GM20431 (cell line): ENCODE results near the gene HSH2D.

ENCODE experiments used
- in situ Hi-C: fragments of 300-500 bp; cut with MseI, MboI; formaldehyde crosslinking; loops from one replicate; pipeline ENCODE4 v1.15.0; 2020; ENCODE audit warnings: low sequenced_read_pairs; ENCODE audit not compliant: unreplicated experiment

HSH2D gene

GRCh38 chr19:16153582-16154336 lies 10.3 kb downstream of the HSH2D start:
- in situ Hi-C loops: no loop called here

DNA sequence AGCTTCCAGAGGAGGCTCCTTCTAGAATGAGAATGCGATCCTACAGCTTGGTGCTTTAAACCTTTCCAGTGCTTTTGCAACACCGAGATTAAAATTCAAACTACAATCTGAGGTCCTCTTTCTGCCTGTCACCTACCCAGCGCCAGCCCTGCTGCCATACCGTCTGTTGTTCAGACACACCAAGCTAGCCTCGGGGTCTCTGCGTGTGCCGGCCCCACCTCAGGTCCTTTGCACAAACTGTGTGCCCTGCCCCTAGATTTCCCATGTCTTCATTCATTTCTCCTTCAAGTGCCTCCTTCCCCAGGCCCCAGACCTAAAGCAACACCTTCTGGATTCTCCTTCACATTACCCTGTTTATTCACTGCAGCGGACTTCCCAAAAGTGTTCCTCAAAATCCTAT lies 11.1 kb downstream of the HSH2D start:
- in situ Hi-C loops: no loop called here

GRCh38 chr19:16155128-16155527 lies 11.6 kb downstream of the HSH2D start:
- in situ Hi-C loops: no loop called here

DNA sequence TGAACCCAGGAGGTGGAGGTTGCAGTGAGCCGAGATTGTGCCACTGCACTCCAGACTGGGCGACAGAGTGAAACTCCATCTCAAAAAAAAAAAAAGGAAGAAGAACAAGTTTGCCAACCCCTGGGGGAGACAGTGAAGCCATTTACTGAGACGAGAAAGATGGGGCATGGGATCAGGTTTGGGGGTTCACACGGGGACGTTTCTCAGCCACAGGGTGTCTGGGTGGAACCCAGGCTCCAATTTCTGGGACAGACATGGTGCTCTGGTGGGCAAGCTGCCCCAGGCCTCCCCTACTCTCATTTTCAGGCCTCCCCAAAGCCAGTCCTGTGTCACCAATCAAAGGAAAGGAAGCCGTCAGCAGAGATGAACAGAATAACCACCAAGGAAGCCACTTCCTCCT lies 13.4 kb downstream of the HSH2D start:
- in situ Hi-C loops: no loop called here

DNA sequence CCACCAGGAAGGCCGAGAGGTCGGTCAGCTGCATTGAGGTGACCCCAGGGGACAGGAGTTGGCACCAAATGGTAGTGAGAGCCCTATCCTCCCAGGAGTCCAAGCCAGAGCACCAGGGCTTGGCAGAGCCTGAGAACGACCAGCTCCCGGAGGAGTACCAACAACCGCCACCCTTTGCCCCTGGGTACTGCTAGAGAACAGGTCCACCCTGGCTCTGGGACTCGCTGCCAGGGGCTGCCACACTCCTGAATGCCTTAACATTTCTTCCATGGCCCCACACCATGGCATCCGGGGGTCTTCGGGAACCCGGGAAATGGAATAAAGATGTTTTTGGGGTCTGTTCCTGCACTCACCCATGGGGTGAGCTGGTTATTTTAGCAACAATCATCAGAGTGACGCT lies 14.1 kb downstream of the HSH2D start:
- in situ Hi-C loops: no loop called here

GRCh38 chr19:16159655-16160054 lies 16.2 kb downstream of the HSH2D start:
- in situ Hi-C loops: loop anchor here (10.0 kb wide), 1 partner anchor 95 kb away; no protein-coding TSS in a partner anchor

DNA sequence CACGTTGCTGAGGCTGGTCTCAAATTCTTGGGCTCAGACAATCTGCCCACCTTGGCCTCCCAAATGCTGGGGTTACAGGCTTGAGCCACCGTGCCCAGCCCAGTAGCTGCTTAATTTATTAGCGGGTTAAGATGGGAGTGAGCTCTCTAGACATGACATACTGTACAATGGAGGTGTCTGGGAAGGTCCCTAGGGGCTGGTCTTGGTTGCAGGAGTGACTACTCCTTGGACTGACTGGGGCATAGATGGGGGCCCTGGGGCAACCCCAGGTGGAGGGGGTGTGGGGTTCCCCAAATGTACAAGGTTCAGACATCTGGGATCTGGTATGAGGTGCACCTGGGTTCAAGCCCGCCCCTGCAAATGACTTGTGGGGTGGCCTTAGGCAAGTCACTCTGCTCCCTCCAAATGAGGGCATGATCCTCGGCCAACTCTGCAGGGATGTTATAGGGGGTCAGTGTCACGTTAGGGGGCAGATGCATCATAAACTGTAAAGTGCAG lies 17.0 kb downstream of the HSH2D start:
- in situ Hi-C loops: loop anchor here (10.0 kb wide), 1 partner anchor 96 kb away; no protein-coding TSS in a partner anchor

DNA sequence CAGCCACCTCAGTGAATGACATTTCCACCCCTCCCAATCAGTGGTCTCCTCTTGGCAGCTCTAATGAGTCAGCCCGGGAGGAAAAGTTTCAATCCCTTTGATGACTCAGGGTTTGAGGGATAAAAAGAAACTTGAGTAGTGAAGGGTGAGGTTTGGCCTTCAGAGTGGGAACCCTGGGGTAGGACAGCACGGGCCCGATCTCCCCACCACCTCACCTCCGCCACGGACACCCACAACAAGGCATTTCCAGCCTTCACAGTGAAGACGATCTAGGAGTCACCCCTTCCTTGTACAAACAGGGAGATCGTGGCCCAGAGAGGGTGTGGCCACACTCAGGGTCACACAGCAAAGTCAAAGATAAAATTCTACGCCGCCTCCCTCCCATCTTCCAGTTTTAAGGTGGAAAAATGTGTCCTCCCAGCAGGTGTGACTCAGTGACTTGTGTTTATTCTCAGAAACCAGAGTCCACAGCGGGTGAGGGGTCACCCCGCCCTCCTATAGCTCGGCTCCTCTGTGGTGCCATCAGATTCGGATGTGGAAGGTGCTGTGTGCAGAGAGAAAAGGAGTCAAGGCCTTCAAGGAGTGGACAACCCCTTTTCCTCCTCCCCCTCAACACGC lies 17.6 kb downstream of the HSH2D start:
- in situ Hi-C loops: loop anchor here (10.0 kb wide), 1 partner anchor 96 kb away; no protein-coding TSS in a partner anchor

GRCh38 chr19:16161840-16162239 lies 18.4 kb downstream of the HSH2D start:
- in situ Hi-C loops: loop anchor here (10.0 kb wide), 1 partner anchor 97 kb away; no protein-coding TSS in a partner anchor

- in situ Hi-C loops: loop anchor here (10.0 kb wide), 1 partner anchor 100 kb away; no protein-coding TSS in a partner anchor
Measured at GRCh38 chr19:16164222-16164890, 20.9 kb downstream of the HSH2D start.

DNA sequence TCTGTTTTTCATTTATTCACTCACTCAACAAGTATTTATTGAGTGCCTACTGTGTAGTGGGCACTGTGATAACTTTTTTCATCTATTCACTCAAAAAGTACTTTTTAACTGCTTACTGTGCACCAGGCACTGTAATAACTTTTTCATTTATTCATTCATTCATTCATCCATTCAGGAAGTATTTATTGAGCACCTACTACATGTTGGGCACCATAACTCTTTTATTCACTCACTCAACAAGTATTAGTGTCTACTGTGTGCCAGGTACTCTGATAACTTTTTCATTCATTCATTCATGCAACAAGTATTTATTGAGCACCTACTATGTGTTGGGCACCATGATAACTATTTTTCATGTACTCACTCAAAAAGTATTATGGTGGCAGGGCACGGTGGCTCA lies 22.9 kb downstream of the HSH2D start:
- in situ Hi-C loops: loop anchor here (10.0 kb wide), 1 partner anchor 102 kb away; no protein-coding TSS in a partner anchor

DNA sequence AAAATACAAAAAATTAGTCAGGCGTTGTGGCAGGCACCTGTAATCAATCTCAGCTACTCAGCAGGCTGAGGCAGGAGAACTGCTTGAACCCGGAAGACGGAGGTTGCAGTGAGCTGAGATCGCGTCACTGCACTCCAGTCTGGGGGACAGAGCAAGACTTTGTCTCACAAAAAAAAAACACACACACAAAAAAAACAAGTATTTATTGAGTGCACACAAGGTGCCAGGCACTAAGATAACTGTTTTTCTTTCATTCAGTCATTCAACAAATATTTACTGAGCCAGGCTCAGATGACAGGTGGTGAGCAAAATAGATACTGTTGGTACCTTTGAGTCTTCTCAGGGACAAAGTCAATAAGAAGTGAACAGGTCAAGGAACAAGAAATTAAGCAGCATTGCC lies 23.6 kb downstream of the HSH2D start:
- in situ Hi-C loops: loop anchor here (10.0 kb wide), 1 partner anchor 102 kb away; no protein-coding TSS in a partner anchor

- in situ Hi-C loops: loop anchor here (10.0 kb wide), 1 partner anchor 104 kb away; no protein-coding TSS in a partner anchor
Measured at GRCh38 chr19:16168465-16169081, 25.1 kb downstream of the HSH2D start.

DNA sequence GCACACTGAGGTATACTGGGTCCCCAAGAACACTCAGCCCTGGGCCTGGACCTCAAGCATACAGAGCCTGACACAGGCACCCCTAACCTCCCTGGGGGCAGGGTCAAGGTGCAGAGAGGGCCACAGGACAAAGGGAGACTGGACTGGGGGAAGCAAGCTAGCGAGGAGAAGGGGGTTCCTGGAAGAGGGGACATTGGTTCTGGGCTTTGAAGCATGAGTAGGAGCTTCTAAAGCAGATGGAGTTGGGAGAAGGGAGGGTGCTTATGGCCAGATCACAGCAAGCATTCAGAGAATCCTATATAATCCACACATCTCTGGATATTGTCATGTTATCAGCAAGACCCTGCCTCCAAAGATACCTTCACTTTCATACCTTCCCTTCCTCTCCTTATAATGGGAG lies 26.6 kb downstream of the HSH2D start:
- in situ Hi-C loops: no loop called here

- in situ Hi-C loops: loop anchor here (25.0 kb wide), 1 partner anchor 539 kb away; the partner anchor contains the start of gene CYP4F3
Measured at GRCh38 chr19:16175954-16176353, 32.5 kb downstream of the HSH2D start.

GRCh38 chr19:16178866-16179265 lies 35.4 kb downstream of the HSH2D start:
- in situ Hi-C loops: loop anchor here (25.0 kb wide), 1 partner anchor 542 kb away; the partner anchor contains the start of gene CYP4F3

- in situ Hi-C loops: loop anchor here (25.0 kb wide), 1 partner anchor 543 kb away; the partner anchor contains the start of gene CYP4F3
Measured at GRCh38 chr19:16180611-16181010, 37.1 kb downstream of the HSH2D start.

DNA sequence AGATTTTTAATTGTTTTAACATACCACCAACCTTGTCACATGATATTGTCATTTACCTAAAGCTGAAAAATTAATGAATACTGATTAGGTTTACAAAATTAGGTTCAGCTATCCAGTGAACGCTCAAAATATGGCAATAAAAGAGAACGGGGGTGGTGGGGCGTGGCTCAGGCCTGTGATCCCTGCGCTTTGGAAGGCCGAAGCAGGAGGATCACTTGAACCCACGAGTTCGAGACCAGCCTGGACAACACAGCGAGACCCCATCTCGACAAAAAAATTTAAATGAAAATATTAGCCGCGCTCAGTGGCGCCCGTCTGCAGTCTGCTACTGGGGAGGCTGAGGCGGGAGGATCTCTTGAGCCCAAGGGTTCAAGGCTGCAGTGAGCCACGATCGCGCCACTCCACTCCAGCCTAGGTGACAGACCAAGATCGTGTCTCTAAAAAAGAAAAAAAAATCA lies 41.2 kb downstream of the HSH2D start:
- in situ Hi-C loops: loop anchor here (25.0 kb wide), 1 partner anchor 547 kb away; the partner anchor contains the start of gene CYP4F3

GRCh38 chr19:16185123-16185767 lies 41.8 kb downstream of the HSH2D start, which contains the start of gene FAM32A:
TSS of gene FAM32A (plus strand) at chr19:16185410. CDS start at chr19:16185443, 33 bp downstream.
- in situ Hi-C loops: loop anchor here (25.0 kb wide), 1 partner anchor 548 kb away; the partner anchor contains the start of gene CYP4F3
